Large intestine (tissue), 3 donors: ENCODE results near the gene OR10A4. TPM values are rescaled to one million over a fixed set of nuclear protein-coding genes. Genes with fewer than 3 reads are reported as not detected.
"Not testable (repeated sequence)": the region's sequence is repeated elsewhere in the genome, so short reads cannot be mapped to it uniquely, and the experiment has no call there.

Experiments used
- DNase-seq, 2 donors: peaks; one replicate each; pipeline versions ENCODE4 v3.0.0 to v3.0.0-alpha.2; 2013
- H3K27ac ChIP-seq: one replicate; pipeline ENCODE4 v1.5.1; 2013; ENCODE audit warnings: low read length
- H3K27me3 ChIP-seq: 2 replicates; pipeline ENCODE4 v1.6.1; 2013; ENCODE audit warnings: low read length; ENCODE audit not compliant: control insufficient read depth, insufficient read depth
- H3K36me3 ChIP-seq: 2 replicates; pipeline ENCODE4 v1.6.1; 2013; ENCODE audit warnings: low read length; ENCODE audit not compliant: control insufficient read depth, insufficient read depth
- H3K4me1 ChIP-seq: one replicate; pipeline ENCODE4 v1.6.1; 2013; ENCODE audit warnings: low read length; ENCODE audit not compliant: control insufficient read depth, insufficient read depth
- H3K4me3 ChIP-seq: one replicate; pipeline ENCODE4 v1.5.1; 2013; ENCODE audit warnings: low read length
- H3K9me3 ChIP-seq: one replicate; pipeline ENCODE4 v1.6.1; 2013; ENCODE audit warnings: mild to moderate bottlenecking, low read depth, low read length, moderate library complexity; ENCODE audit not compliant: control insufficient read depth
- WGBS: methylation state at CpG from one replicate; pipeline ENCODE4 v1.1.5; 2013; ENCODE audit warnings: low lambda C conversion rate; ENCODE audit not compliant: insufficient coverage; 5-methylcytosine and 5-hydroxymethylcytosine counted together
- polyA plus RNA-seq: library from polyadenylated mRNA; unstranded; fragments of 120-200 nt; gene quantifications from one replicate; pipeline ENCODE4 v1.2.1, GENCODE V29; 2013

OR10A4 gene
- polyA plus RNA-seq, 1 donor: not detected

GRCh38 chr11:6856871-6857270 lies 19.6 kb upstream of the OR10A4 start:
- H3K27ac ChIP-seq: no peak overlapping the region
- DNase-seq: no peak
- no peak overlapping the region for H3K4me3 ChIP-seq
- no peaks in the 10 kb centered on the region for H3K9me3 ChIP-seq
- WGBS: 60% methylated on average over 1 of the region's 3 CpGs
- H3K36me3 ChIP-seq: no peaks in the 10 kb centered on the region
- H3K4me1 ChIP-seq: no peaks in the 10 kb centered on the region
- H3K27me3 ChIP-seq: no peaks in the 10 kb centered on the region

GRCh38 chr11:6862961-6863360 lies 13.5 kb upstream of the OR10A4 start, which contains the start of gene OR10A2:
OR10A2 (plus strand) TSS chr11:6863057; CDS start chr11:6869755, 6,698 bp downstream.
- no peak within 1 kb of the TSS for H3K27ac ChIP-seq
- DNase-seq: no peak
- H3K4me3 ChIP-seq: no peak within 1 kb of the TSS
- no peaks in the 10 kb centered on the region for H3K4me1 ChIP-seq
- H3K9me3 ChIP-seq: no peaks in the 10 kb centered on the region
- WGBS: no CpG with 5 or more reads among the region's 1 CpG
- H3K36me3 ChIP-seq: no peaks in the 10 kb centered on the region
- no peaks in the 10 kb centered on the region for H3K27me3 ChIP-seq

- Histone ChIP-seq H3K27ac (no peak overlapping the region), H3K36me3 (no peaks in the 10 kb centered on the region), H3K4me1 (no peaks in the 10 kb centered on the region), H3K9me3 (no peaks in the 10 kb centered on the region), H3K4me3 (no peak overlapping the region), H3K27me3 (no peaks in the 10 kb centered on the region)
- WGBS: 100% methylated on average over 1 of the region's 1 CpG
- no peak for DNase-seq
Observed at GRCh38 chr11:6864438-6864837, 12.0 kb upstream of the OR10A4 start.

GRCh38 chr11:6871278-6871677 lies 5.1 kb upstream of the OR10A4 start:
- no peaks in the 10 kb centered on the region for H3K4me1 ChIP-seq
- no peak for DNase-seq
- 100% methylated on average over 1 of the region's 1 CpG for WGBS
- no peak overlapping the region for H3K27ac ChIP-seq
- no peaks in the 10 kb centered on the region for H3K27me3 ChIP-seq
- no peak overlapping the region for H3K4me3 ChIP-seq
- H3K36me3 ChIP-seq: no peaks in the 10 kb centered on the region
- H3K9me3 ChIP-seq: no peaks in the 10 kb centered on the region

- Histone ChIP-seq H3K27ac (no peak overlapping the region), H3K4me1 (no peaks in the 10 kb centered on the region), H3K4me3 (no peak overlapping the region), H3K9me3 (no peaks in the 10 kb centered on the region), H3K36me3 (no peaks in the 10 kb centered on the region), H3K27me3 (no peaks in the 10 kb centered on the region)
- WGBS: no CpG with 5 or more reads among the region's 2 CpGs
- DNase-seq: no peak
Observed at GRCh38 chr11:6875761-6876160, 664 bp upstream of the OR10A4 start.

- Histone ChIP-seq H3K27ac (no peak overlapping the region), H3K9me3 (no peaks in the 10 kb centered on the region), H3K4me1 (no peaks in the 10 kb centered on the region), H3K27me3 (no peaks in the 10 kb centered on the region), H3K4me3 (no peak overlapping the region), H3K36me3 (no peaks in the 10 kb centered on the region)
- no peak for DNase-seq
- WGBS: no CpG with 5 or more reads among the region's 3 CpGs
Observed at GRCh38 chr11:6876914-6877313, 489 bp downstream of the OR10A4 start.

- no peak overlapping the region for H3K4me3 ChIP-seq
- no peaks in the 10 kb centered on the region for H3K9me3 ChIP-seq
- no peaks in the 10 kb centered on the region for H3K27me3 ChIP-seq
- DNase-seq: no peak
- no peak overlapping the region for H3K27ac ChIP-seq
- no peaks in the 10 kb centered on the region for H3K4me1 ChIP-seq
- no peaks in the 10 kb centered on the region for H3K36me3 ChIP-seq
Observed at GRCh38 chr11:6882751-6883150, 6.3 kb downstream of the OR10A4 start.

GRCh38 chr11:6887711-6888110 lies 11.3 kb downstream of the OR10A4 start:
- not testable (repeated sequence) for H3K27ac ChIP-seq, DNase-seq, H3K27me3 ChIP-seq, H3K9me3 ChIP-seq, H3K4me3 ChIP-seq, H3K36me3 ChIP-seq, H3K4me1 ChIP-seq
- WGBS: no CpG with 5 or more reads among the region's 5 CpGs

- no peaks in the 10 kb centered on the region for H3K27me3 ChIP-seq
- no peak overlapping the region for H3K4me3 ChIP-seq
- 93% methylated on average over 2 of the region's 4 CpGs for WGBS
- no peaks in the 10 kb centered on the region for H3K9me3 ChIP-seq
- no peak for DNase-seq
- H3K4me1 ChIP-seq: no peaks in the 10 kb centered on the region
- H3K36me3 ChIP-seq: no peaks in the 10 kb centered on the region
- no peak overlapping the region for H3K27ac ChIP-seq
Observed at GRCh38 chr11:6888830-6889229, 12.4 kb downstream of the OR10A4 start.

GRCh38 chr11:6889835-6890234 lies 13.4 kb downstream of the OR10A4 start:
- Histone ChIP-seq H3K9me3 (no peaks in the 10 kb centered on the region), H3K27ac (no peak overlapping the region), H3K27me3 (no peaks in the 10 kb centered on the region), H3K4me1 (no peaks in the 10 kb centered on the region), H3K36me3 (no peaks in the 10 kb centered on the region), H3K4me3 (no peak overlapping the region)
- DNase-seq: no peak
- WGBS: 88% methylated on average over 1 of the region's 1 CpG

- no peak within 1 kb of the TSS for H3K27ac ChIP-seq
- H3K27me3 ChIP-seq: no peaks in the 10 kb centered on the region
- no peak within 1 kb of the TSS for H3K4me3 ChIP-seq
- no peaks in the 10 kb centered on the region for H3K4me1 ChIP-seq
- DNase-seq: no peak
- H3K9me3 ChIP-seq: no peaks in the 10 kb centered on the region
- WGBS: no CpG with 5 or more reads among the region's 2 CpGs
- no peaks in the 10 kb centered on the region for H3K36me3 ChIP-seq
Observed at GRCh38 chr11:6892400-6892799, 16.0 kb downstream of the OR10A4 start, which contains the start of gene OR2D2. OR2D2 (minus strand) TSS chr11:6892500; CDS start chr11:6892500, 0 bp downstream.
